HG03575 (cell line): Measurements from ENCODE around the gene MYO16.

Source experiments
- ATAC-seq: cut with Tn5 transposase; IDR thresholded peaks from one replicate; pipeline ENCODE4 v1.9.1; 2021; ENCODE audit not compliant: unreplicated experiment, insufficient number of reproducible peaks, low FRiP score; ENCODE audit errors: extremely low read depth

The MYO16 gene

DNA sequence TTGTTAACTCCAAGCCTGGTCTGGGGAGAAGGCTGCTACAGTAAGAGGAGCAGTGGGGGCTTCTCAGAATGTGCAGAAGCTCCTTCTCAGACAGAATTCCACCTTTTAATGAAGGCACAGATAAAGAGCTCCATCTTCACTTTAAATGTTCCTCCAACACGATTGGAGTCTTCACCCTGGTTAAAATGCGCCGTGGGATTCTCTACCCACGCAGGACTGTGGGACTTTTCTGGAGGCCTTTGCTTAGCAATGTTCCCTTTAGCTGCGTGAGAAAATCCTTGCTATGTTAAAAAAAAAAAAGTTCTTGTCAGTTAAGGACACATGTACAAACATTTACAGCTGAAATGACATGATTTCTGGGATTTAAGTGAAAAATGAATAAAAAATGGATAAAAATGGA is 546.3 kb downstream of the MYO16 start:
- ATAC-seq: no peak

DNA sequence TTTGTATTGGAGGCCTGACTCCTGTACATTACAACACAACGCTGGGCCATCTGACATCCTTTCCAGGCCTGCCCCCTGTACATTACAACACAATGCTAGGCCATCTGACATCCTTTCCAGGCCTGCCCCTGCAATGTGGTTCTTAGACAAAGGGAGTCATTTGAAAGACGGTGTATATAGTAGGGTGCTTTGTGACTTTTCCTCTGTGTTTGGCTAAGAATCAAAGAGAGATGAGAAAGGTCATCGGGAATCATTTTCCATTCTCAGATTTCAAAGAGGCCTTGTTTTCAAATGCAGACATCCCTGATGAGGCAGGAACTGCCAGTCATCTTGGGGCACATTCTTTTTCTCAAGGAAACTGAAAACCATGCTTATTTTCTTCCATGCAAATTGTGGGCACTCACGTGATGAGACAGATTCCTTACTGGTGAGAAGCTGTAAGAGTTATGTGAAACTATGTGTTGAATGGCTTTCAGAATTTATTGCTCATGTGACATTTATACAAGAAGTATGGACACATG is 551.6 kb downstream of the MYO16 start:
- ATAC-seq: no peak

DNA sequence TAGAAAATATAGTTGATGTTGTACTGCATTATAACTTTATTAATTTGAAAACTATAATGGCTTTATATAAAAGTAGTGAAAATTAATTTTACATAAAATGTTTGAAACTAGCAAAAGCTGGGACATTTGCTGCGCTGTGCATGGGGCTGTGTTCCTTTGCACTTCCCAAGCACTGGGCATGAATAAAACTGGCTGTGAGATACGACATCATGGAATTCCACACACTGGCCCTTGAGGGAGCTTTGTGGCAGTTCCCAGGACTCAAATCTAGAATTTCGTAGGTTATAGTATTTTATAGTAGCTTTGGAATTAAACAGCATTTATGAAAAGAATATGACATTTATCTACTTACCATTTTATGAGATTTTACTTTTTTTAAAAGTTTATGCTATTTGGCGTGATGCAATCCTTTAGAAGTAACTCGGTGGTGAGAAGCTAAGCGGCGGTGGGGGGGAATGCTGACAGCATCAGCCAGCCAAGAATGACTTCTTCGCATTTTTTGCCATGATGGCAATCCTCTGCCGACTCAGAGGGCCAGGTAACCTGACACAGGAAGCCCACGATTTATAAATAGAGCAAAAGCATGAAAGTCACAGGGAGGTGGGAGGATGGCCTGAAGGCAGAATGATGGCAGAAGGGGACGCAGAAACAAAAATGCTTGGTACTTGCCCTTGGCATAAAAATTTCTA is 553.5 kb downstream of the MYO16 start:
- no peak for ATAC-seq

DNA sequence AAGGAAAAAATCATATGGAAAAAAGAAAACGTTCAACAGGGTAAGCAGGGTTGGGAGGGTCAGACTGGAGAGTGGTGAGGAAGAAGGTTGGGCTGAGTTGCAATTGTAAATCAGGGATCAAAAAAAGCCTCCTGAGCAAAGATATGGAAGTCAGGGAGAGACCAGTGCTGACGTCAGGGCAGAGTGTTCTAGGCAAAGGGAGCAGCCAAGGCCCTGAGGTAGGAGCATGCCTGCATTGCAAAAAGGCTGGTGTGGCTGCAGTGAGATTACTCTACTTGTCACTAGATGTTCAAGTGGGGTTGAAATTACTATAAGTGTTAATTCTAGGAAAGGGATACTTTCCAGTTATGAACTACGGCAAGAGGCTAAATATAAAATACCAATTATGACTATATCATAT is 562.0 kb downstream of the MYO16 start:
- no peak for ATAC-seq

DNA sequence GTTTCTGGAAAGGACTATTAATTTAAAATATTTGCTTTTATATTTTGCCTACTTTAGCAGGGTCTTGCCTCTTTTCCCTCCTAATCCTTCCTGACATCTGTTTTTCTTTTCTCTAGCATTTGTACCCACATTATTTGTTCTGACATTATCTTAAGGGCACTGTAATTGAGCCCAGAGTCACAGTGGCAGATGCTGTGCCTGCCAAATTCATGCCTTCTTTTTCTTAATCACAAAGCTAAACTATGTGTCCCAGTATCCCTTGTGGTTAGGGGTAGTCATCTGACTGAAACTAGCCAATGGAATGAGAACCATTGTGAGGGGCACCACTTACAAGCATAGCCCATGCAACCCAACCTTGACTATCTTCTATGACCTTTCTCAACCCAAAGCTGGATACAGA is 562.9 kb downstream of the MYO16 start:
- ATAC-seq: no peak

DNA sequence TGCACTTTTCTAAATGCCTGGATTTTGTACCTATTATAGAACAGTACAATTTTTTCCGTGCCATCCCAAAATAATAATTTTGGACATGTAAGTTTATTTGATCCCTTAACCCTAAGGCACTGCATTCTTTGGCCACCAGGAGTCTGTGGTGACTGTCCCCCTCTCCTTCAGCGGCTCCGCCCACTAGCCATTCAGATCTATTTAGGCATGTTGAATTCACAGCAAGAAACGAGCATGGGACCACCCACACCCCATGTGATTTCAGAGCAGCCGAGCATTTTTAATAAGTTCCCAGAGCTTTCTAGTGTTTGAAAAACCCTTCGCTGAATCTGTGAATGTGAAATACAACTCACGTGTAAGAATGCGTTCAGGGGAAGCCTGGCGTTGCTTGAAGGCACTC is 567.5 kb downstream of the MYO16 start:
- ATAC-seq: no peak

DNA sequence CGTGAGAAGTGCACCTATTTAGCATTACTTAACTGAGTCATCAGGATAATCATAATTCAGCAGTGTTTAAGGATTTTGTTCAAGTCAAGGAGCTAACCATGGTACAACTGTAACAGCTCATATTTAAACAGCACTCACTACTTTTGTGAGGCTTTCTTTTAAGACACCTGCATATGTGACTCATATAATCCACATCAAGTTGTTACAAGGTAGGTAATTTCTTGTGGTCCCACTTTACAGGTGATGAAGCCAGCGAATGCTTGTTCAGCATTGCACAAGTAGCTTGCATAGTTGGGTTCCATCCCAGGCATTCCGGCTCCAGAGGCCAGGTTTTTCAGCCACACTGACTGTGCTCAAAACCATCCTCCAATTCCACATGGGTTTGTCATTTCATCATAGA is 569.2 kb downstream of the MYO16 start:
- ATAC-seq: no peak

DNA sequence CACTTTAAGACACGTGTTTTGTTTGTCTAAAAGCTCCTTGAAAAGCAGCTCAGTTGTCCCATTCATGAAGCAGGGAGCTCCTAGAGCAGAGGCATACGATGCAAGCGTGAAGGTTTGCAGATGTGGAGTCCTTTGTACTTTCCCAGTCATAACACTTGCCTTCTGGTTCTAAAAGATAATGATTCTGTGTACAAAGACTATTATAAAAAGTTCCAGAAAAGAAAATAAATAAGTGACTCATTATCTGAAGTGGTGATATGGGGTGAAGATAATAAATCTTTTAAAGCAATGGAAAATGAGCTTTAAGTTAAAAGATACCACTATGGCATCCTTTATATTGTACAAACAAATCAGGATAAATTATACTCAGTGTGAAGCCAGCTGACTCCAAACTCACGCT is 569.9 kb downstream of the MYO16 start:
- no peak for ATAC-seq

DNA sequence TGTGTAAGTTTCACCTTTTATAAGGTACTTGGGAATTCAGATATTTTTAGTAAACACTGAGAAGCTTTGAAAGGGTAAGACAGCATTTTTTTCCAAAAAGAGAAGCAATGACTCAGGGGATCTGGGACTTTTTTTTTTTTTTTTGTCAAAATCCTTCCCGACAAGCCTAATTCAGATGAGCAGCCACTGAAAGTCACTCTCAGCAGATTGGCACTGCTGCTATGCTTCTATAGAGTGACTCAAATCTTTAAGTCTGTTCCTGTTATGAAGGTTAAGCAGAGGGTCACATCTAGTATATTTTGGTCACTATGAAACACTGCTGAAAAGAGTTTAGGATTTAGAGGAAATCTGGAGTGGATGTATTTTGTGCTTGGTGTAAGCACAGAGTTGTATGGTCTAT is 571.1 kb downstream of the MYO16 start:
- no peak for ATAC-seq

DNA sequence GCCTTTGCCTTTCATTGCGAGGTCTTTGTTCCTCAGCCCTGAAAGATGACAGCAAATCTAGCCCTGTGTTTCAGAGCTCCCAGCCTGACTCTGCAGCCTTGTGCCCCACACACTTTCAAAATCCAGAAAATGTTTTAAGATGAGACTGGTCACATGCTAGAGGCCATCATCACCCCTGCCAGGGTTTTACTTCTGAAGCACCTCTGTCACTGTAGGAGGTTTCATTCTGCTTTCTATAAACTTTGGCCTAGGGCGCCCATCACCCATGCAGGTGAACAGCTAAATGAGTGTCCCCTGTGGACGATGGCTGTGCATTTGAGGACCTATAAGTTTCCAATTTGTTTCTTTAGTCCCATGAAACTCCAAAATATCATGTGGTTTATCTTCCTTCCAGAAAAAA is 574.2 kb downstream of the MYO16 start:
- no peak for ATAC-seq

DNA sequence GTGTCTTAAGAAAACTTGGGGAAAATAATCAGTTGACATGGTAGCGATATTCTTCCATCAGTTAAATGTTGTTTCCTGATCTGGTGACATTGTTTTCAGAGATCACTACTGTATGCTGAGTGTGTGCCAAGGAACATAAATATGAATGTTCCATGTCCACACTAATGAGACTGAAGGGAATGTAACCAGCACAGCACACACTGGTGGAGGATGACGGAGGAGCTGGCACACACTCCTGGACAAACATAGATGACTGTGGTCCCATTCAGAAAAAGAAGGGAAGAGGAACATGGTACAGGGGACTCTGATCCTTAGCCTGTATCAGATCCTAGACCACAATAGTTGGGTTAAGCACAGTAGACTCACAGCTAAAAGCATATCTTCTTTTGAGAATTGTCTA is 574.8 kb downstream of the MYO16 start:
- ATAC-seq: no peak

DNA sequence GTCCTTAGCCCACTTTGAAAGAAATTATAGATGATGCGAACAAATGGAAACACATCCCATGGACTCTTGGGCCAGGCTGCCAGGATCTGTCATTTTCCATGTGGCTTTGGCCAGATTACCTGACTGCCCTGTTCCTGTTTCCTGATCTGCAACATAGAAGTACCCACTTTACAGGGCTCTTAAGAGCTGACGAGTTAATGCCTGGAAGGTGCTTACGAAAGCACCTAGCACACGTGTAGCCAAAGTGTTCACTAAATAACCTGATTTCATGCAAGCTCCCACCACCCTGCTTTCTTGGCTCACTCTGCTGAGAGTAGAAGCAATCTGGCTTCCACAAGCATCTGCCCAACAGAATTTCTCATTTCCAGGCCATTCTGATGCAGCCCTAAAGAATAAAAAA is 575.2 kb downstream of the MYO16 start:
- no peak for ATAC-seq

DNA sequence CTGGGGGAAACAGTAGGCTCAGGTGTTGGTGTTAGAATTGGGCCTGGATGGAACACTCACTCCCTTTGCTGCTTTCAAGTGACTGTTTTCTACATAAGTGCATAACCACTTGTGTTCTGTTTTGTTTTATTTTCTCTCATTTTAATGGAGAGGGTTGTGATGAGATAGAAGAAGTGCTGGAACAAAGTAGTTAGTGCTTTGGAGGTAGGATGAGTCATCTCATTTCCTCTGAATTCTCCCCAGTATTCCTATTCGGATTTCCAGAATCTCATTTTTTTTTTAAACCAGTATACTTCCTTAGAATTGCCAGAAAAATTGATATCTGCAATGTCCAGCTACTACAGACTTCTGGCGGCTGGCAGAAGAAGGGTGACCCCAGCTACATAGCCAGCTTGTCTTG is 575.9 kb downstream of the MYO16 start:
- ATAC-seq: no peak

DNA sequence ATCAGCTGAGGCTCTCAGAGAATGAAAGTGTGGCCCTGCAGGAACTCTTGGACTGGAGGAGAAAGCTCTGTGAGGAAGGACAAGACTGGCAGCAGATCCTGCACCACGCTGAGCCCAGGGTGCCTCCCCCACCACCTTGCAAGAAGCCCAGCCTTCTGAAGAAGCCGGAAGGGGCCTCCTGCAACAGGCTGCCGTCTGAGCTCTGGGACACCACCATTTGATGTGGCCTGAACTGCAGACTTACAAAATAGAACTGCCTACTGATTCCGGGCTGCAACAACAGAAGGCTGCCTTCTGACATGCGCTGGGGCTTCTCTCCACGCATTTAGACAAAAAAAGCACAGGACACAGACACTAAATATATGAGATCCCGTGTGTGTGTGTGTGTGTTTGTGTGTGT is 577.2 kb downstream of the MYO16 start:
- ATAC-seq: no peak

DNA sequence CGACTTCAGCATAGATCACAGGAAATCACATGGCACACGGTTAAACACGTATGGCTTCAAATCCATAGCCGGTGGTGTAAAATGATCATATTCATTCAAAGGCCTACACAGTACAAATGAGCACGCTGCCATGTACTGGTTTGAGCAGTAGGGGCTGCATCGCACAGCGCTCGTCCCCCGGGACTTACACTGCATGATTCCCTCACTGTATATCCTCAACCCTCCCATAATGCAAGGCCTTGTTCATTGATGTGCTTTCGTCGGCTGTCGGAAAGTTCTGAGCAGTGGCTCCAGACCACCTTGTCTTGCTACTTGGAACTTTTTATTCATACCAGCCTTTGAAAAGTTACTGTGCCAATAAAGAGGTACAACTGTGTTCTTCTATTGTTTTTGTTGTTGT is 578.2 kb downstream of the MYO16 start:
- ATAC-seq: no peak

DNA sequence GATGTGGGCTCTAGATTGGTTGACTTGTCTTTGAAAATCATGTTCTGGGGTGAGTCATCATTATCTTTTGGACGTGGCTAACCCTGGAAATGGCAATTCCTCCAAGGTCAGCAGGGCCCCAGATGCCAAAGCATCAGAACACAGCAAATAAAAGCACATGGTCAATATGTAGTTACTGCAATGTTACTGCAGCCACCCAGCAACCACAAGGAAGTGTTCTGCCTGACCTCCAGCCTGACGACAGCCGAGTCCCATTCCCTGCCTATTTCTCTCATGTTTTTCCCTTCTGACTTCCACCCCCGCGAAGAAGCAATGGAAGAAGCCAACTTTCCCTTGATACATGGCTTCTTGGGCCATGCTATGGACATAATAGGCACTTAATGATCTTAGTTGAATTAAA is 579.1 kb downstream of the MYO16 start:
- ATAC-seq: no peak

DNA sequence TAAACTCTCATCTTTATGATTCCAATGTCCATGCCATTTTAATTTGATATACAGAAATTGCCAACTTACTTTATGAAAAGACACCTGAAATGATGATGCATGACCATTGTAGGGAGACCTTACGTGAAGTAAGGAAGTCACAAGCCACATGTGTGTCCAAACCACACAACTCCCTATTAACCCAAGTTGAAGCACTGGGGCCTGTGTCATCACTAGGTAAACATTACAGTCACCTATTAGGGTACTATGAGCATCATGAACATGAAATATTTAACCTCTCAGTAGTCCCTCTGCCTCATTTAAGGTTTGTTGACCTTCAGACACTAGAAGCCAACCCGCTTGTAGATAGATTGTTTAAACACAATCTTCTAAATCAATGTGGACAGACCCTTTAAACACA is 580.1 kb downstream of the MYO16 start:
- ATAC-seq: no peak

DNA sequence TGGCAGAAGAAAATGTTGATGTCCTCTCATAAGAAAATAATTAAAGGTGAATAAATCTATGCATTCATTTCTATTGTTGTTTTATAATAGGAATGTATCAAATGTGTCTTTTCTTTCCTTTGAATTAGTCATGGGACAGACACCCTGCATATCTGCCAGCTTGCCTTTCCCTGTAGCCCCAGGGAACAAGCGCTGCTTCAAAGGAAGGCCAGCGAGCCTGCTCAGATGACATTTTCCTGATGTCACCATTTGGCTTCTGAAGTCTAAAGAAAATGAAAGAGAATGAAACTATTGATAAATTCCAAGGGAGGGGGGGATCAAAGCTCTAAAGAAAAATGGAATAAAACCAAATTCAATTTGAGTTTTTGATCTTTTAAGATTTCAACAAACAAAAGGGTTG is 582.2 kb downstream of the MYO16 start:
- no peak for ATAC-seq

DNA sequence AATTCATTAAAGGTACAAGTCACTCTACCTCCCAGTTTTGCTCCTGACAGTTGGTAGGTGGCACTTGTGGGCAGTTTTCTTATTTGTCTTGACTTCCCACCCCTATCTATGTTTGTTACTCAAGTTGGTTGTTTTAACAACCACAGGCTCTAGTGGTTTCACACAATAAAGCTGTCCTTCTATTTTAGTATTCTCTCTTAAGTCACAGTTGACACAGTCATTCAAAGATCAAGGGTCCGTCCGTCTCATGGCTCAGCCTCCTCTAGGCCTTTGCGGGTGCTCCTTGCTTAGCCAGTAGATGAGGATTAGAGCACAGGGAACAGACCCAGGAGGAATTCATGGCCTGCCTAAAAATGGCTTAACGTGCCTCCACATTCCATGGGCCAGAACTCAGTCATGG is 583.2 kb downstream of the MYO16 start:
- ATAC-seq: no peak

DNA sequence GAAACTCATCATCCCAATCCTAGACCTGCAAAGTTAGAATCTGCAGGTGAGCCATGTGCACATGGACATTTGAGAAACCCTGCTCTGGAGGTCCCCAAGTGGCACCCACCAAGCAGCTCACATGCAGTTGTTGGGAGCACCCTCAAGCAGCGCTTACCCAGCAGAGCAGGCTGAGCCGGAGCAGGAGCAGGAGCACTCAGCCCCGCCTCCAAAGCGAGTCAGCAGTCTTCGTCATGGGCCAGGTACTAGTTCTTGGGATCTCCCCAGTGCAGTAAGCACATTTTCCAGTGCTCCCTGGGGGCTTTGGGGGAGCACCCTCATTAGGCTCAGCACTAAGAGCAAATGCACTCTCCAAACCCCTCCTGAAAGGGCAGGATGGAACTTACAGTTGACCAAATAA is 584.3 kb downstream of the MYO16 start:
- ATAC-seq: no peak

DNA sequence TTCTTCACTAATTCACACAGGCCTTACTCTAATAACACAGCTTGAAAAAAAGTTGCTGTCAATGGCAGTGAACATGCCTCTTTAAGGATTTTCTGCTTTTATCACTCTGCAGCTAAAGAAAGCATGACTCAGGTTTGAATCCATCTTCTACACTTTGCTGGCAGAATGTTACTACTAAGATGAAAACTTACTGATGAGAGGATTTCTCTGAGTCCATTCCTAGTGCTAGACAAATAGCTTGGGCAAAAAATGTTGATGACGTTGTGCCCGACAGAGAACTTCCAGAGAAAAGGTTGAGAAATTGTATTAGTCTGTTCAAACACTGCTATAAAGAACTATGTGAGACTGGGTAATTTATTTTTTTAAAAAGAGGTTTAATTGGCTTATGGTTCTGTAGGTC is 585.0 kb downstream of the MYO16 start:
- ATAC-seq: no peak
